Stimulated activated CD4-positive, alpha-beta T cell treated with anti-CD3 and anti-CD28 coated beads, TNF-alpha, amount 100 ng/mL, for 1 hour (primary cell): ENCODE results near the gene MMEL1.

Experiments used
- DNase-seq, 3 donors: peaks; one replicate each; pipeline ENCODE4 v3.0.0-alpha.2; 2020; ENCODE audit warnings: low read depth in 3 of 3, low spot score in 1 of 3

MMEL1 gene

DNA sequence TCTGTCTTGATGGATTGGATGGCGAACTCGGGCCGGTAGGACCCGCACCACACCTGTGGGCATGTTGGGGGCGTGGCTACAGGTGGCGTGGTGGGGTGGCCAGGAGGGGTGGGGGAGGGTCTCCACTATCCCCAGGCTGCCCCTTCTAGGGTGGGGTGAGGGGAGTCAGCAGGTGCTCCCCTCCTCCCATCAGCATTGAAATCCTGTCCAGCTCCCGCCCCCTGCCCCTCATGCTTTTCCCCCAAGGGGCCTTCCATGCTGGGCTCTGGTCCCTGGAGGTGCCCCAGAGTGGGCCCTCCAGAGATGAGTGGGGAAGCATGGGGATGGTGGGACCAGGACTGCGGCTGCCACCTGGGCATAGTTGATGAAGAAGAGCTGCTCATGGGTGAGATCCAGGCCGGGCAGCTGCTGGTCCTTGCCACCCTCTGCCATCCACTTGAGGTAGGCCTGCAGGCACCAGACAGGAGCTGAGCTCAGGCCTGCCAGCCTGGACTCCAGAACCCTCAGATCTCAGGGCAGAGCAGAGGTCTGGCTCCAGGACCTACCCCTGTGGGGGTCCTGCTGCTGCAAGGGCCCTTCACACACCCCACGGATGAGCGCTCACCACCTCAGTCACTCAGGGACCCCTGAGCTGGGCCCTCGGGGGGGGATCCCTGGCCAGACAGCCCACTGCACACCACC lies 41.1 kb downstream of the MMEL1 start:
- DNase-seq: no peak

DNA sequence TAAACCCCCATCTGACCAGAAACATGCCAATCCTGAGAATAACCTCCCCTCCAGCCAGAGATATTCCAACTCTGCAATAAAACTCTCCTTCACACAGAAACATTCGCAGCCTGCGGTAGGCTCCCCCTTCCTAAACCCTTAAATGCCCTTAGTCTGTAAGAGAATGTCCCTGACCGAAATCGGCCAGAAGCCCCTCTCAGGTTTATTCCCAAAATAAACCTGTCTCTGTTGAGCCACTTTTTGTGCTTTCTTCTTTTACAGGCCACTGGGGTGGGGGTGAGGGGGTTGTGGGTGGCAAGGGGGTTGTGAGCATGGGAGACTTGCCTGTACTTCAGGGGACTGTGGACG lies 41.6 kb downstream of the MMEL1 start:
- no peak for DNase-seq

DNA sequence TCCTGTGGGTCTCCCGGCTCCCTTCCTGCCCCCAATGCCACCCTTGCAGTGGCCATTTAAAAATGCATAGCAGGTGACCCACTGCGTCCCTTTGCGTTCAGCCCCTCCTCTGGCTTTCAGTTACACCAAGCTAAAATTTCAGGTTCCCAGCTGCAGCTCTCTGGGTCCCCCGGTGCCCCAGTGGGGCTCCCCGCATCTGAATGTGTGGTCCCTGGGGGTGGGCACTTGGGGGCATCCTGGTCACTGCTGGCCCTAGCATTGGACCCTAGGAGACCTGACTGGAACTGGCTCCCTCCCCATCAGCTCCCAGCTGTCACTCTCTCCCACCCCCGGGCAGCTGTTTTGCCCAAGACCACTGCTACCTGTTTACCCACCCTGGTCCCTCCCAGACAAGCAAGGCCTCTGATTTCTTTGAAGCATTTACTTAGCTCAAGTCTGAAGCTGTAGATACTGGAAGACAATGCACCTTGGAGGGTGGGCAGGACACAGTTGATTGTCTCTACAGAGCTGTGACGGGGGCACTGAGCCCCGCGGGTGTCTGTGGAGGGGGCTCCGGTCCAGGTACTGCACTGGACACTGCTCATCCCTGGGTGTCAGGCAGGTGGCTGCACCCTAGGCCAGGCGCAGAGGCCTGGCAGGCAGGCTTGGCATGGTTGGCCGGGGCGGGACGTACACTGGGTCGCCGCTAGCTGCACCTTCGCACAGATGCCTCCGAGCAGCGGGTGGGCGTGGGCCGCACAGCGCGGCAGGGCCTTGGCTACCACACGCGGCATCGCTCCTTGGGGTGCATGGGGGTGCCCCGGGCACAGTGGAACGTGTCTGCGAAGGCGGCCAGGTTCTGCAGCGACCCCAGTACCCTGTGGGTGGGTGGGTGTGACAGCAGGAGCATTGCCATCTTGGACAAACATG lies 42.3 kb downstream of the MMEL1 start:
- no peak for DNase-seq

DNA sequence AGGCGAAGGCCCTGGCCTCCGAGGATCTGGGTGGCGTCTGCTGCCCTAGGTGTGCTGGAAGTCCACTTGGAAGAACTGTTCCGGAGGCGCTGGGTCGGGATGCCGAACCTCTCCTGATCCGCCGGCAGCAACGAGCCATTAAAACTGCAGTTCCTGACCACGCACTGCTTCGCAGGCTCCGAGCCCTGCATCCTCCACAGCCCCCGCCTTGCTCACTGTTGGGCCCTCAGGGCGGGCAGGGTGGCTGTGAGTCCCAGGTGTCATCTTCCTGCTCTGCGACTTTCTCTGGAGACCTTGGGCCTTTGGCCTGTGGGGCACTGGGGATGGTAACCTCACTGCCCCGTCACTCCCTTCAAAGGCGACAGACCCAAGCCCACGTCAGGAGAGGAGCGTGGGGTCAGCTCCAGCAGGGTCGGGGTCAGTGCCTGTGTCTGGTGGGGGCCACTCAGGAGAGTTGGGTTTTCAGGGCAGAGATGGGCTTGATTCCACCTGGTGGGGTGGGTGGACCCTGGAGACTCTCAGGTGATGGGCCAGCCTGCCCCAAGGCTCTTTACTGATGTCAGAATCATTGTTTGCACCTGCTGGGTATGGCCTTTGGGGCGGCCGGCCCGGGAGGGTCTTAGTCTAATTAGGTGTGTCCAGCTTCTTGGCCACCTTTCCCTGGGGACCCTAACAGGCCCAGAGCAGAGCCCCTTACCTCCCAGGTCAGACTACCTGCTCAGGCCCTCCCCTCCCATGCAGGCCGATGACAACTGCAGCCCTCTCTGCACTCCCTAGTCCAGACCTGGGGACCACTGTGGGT lies 43.2 kb downstream of the MMEL1 start:
- DNase-seq: no peak

DNA sequence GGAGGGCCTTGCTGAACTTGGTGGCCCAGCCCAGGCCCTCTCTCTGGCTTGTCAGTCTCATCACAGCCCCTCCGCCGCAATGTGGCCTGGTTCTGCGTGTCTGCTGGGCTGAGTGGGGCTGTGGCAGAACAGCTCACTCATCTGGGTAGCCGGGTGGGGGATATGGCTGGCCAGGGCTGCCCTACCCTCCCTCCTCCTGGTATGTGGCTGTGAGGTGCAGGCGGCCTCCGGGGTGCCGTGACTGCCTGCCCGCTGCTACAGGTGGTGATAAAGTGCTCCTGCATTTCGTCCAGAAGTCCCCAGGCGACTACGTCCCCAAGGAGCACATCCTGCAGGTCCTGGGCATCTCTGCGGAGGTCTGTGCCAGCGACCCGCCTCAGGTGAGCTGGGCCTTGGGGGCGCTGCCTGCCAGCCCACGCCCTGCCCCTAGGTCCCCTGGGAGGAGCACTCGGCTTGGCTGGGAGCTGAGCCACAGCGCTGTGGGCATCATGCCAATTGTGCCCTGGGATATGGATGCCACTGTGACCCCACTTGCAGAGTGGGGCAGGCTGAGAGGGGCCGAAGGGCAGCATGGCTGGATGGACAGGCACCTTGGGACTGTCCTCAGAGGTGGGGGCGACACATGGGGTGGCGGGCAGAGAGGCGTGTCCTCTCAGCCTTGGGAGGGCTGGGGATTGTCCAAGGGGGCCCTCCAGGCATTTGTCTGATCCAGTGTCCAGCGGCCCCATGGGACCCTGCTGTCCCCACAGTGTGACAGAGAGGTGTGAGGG lies 44.0 kb downstream of the MMEL1 start:
- no peak for DNase-seq

DNA sequence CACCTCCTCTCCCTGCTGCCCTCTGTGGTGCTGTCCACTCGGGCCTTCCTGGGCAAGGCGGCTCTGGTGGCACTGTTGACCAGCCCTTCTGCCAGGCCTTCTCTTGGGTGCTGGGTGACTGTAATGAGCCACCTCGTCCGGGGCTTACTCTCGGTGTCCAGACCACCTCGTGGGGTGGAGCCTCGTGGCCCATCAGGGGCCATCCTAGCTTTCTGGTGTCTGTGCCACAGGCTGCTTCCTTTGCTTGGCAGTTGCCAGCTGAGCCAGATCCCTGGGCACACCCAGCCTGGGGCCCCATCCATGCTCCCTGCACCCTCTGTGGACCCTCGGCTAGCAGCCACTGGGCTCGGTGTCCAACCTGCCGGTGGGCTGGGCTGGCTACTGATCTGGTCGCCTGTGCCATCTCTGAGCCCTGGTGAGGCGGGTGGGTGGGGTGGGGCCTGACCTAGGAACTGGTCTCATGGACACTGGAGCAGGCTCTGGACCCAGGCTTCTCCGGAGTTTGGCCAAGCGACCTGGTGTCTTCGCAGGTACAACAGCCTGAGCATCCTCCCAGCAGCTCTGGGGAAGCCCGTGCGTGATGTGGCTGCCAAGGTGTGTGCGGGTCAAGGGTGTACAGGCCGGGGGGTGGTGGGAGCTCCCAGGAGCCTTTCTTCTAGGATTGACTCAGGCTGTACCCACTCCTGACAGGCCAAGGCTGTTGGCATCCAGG lies 44.8 kb downstream of the MMEL1 start:
- no peak for DNase-seq

DNA sequence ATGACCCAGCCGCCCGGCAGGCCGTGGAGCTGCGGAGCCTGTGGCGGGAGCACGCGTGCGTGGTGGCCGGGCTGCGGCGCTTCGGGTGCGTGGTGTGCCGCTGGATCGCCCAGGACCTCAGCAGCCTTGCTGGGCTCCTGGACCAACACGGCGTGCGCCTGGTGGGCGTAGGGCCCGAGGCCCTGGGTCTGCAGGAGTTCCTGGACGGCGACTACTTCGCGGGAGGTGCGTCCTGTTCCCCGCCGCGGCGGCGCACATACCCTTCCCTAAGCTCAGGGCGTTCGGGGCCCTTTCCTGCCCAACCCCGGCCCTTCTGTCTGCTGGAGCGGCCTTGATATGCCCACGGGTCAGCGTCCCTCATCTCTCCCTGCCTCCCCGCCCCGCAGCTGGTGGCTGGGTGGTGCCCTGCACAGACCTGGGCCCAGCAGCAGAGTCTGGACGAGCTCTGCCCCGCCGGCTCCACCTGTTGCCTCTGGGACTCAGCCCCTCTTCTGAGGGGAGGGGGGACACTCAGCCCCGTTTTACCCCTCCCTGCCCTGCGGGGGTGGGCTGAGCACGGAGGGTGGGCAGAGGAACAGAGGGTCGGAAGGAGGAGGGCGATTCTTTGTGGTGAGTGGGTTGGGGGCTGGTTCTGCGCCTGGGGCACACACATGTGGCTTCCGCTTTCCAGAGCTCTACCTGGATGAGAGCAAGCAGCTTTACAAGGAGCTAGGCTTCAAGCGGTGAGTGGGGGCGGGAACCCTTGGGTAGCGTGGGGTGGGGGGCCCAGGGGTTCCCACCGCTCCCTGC lies 45.6 kb downstream of the MMEL1 start:
- no peak for DNase-seq

DNA sequence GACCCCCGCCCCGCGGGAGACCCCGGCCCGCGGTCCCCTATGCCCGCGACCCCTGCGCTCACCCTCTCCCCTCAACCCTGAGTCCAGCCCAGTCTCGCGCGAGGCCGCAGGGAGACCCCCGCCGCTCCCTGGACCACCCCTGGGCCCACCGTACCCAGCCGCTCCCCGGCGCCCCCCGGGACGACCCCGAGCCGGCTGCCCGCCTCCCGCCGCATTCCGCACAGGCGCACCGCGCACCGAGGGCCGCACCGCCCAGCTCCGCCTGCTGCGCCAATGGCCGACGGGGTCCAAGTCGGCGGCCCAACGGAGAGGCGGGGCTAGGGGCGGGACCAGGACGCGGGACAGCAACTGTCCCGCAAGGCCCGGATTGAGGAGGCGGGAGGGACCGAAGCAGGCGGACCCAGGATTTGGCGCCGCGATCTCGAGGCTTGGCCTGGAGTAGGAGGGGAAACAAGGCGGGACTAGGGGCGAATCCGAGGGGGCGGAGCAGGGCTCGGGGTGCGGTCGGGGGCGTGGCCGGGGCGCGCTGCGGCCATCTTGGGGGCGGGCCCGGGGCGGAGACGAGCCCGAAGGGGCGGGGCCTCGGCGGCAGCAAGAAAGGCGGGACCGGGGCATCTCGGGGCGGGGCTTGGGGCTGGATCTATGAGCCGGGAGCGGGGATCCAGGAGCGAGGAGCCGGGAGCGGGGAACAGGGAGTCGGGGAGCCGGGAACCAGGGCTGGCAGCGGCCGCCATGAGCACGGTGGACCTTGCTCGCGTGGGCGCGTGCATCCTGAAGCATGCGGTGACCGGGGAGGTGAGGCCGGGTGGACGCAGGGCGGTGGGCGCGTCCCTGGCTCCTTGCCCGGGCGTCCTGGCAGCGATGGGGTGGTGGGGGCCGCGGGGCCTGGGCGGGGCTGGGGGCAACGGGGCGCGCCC lies 46.4 kb downstream of the MMEL1 start, which contains the start of gene PRXL2B:
PRXL2B (plus strand) TSS at position 624 of the 917 bp plus-strand sequence; CDS start at position 733, 109 bp downstream.
- DNase-seq: peak; percentile 91 to 98 (median 96)

DNA sequence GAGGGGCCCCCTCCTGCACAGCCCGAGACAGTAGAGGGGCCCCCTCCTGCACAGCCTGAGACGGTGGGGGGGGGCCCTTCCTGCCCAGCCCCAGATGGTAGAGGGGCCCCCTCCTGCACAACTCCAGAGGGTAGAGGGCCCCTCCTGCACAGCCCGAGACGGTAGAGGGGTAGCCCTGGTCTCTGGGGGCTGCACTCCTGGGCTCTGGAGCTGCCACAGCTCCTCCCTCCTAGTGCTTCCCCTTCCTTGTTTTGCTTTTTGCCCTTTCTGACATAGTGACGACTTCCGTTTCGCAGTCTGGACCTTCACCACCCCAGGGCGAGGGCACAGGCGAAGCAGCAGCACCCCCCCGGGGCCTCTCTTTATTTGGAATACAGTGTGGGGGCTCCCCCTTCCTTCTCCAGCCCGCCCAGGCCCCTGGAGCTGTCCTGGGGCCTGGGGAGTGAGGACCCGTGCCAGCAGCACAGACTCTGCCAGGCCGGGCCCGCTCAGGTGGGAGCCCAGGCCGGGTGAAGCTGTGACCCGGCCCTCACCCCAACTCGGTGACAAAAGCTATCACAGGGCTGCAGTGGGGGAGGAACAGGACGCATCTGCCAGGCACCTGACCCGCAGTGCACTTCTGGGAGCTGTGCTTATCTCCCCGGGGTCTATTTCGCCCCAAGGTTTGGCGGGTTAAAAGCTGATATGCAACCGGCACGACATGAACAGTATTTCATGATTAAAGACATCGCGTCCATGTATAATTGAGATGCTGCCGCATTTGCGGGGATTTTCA lies 47.3 kb downstream of the MMEL1 start:
- DNase-seq: peak; percentile 29 to 43 (median 38)

DNA sequence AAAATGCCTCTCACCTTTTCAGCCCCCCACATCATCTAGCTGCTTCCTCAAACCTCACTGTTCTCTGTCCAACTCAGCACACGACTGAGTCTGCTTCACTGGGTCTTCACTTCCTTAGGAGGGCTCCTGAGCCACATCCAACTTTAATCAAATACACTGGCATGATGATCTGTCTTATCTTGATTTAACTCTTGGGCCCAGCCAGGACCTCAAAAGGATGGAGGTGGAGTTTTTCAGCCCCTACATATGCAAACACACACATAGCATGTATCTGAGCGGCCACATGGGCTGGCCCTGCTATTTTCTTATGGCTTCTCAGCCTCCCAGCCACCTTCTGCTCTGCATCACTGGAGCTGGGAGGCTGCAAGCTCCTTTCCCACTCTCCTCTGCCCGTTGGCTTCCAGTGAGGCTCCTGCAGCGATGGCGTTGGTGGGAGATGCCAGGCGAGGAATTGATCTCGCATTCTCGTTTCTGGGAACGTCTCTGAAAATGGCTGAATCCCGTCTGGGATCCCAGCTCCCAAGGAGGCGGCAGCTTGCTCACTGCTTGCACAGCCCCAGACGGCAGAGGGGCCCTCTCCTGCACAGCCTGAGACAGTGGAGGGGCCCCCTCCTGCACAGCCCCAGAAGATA lies 48.0 kb downstream of the MMEL1 start:
- DNase-seq: no peak

DNA sequence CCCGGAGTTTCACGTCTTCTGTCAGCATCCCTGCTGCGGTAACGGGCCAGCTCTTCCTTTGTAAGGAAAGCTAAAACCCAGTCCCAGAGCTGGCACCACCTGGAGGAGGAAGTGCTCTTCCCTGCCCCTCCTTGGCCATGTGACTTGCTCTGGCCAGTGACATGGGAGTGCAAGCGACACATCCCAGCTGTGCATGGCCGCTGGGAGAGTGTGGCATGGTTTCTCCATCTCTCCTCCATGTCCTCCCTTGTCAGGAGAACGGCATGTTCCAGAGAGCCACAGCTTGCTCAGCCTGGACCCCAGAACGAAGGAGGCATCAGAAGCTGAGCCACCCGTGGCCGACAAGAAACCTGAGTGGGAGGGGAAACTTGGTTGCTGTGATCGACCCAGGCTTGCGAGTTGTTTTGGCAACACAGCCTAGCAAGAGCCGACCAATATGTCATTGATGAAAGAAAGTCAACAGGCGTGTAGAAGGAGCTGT lies 48.9 kb downstream of the MMEL1 start:
- no peak for DNase-seq

DNA sequence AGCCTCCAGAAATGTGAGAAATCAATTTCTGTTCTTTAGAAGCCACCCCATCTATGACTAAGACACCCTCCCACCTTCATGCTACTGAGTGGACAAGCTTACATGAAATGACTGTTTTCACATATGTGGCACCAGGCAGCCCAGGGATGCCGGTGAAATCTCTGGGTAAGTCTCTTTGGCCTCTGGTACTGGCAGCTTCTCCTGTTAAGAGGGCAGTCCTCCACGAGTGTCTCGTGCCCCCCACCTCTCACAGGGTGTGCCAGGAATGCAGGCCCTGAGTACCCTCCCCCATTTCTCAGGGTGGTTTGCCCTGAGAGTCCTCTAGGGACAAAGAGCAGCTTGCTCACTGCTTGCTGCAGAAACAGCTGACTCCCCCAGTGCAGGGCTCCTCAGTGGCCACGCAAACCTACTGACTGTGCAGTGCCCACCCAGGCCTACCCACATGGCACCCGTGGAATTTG lies 49.5 kb downstream of the MMEL1 start:
- no peak for DNase-seq

DNA sequence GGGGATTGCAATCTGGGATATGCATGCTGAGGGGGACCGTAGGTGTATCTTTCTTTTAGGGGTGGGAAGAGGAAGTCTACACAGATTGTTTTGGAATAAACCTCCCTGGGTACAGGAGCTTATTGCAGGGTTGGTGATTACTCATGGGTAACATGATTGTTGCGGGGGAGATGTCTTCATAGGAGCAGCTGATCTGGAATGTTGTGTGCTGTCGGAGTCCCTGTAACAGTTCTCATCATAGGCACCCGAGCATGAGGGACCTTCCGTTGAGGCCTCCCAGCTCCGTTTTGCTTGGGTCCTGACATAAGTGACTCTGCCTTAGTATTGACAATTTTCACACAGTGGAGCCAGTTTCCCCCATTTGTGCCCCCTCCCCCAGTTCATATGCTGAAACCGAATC lies 50.4 kb downstream of the MMEL1 start:
- no peak for DNase-seq

DNA sequence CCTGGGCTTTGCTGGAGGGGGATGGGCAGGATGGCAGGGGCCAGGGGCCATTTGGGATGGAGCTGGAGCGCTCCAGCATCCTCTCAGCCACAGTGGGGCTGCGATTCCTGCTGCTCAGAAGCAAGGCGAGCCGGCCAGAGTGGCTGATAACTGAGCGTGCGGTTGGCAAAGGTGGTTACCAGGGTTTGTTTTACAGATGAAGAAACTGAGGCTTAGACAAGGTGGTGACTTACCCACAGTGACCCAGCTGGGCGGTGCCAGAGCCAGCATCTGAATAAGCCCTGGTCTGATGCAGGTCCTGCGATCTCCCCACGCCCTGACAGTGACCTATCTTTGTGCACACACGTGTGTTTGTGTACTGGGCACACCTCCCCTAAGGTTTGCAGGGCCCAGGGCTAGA lies 52.1 kb downstream of the MMEL1 start:
- no peak for DNase-seq

DNA sequence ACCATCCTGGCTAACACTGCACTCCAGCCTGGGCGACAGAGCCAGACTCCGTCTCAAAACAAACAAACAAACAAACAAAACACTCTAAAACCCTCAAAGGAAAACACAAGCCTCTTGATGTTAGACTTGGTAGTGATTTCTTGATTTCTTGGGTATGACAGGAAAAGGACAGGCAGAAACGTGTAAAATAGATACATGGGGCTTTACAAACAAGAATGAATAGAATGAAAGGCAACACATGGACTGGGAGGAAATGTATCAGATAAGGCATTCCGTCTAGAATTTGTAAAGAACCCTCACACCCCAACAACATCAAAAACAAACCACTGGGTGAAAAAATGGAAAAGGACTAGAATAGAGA lies 54.1 kb downstream of the MMEL1 start:
- DNase-seq: no peak

DNA sequence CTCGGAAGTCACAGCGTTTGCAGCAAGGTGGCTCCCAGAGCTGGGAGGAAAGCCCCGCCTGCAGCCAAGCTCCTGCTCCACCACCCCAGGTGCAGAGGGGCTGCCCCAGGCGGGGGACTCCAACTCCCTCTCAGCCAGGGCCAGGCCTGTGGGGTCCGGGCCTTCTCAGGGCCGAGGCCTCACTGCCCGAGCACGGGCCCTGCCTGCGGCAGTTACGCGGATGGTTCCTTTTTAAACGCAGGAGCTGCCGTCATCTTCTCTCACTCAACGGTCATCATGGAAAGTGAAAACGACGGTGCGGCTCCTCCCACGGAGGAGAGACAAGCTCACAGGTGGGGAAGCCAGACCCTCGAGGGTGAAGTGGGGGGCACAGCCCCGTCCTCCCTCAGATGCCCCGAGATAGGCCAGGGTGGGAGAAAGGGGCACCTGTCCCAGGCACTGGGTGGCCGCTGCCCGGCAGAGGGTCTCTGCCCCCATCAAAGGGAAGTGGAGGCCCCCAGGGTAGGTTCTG lies 55.2 kb downstream of the MMEL1 start:
- DNase-seq: peak in 2 of 3 donors; percentile 24
